Liver (tissue), 9 donors: ENCODE measurements around the gene MRAS. TPM values are rescaled to one million over a fixed set of nuclear protein-coding genes. Genes with fewer than 3 reads are reported as not detected.

Experiments
- DNase-seq: peaks from one replicate; pipeline ENCODE4 v3.0.0-alpha.2; 2017; ENCODE audit warnings: low spot score
- H3K27ac ChIP-seq, 2 donors: one replicate each; pipeline ENCODE4 v1.7.0; 2013; ENCODE audit warnings: inconsistent platforms in 2 of 2, low read length in 2 of 2, control low read depth in 1 of 2, low read depth in 1 of 2, mild to moderate bottlenecking in 1 of 2
- H3K27me3 ChIP-seq, 4 donors: one replicate each; pipeline versions ENCODE4 v1.6.1 to v1.7.0; 2013; ENCODE audit warnings: low read length in 3 of 4, inconsistent platforms in 1 of 4, mild to moderate bottlenecking in 1 of 4, moderate library complexity in 1 of 4; ENCODE audit not compliant: control insufficient read depth in 4 of 4, insufficient read depth in 4 of 4
- H3K36me3 ChIP-seq, 4 donors: one replicate each; pipeline versions ENCODE4 v1.6.1 to v1.7.0; 2013; ENCODE audit warnings: low read length in 3 of 4, mild to moderate bottlenecking in 3 of 4, low read depth in 1 of 4, moderate library complexity in 1 of 4; ENCODE audit not compliant: control insufficient read depth in 4 of 4, insufficient read depth in 3 of 4
- H3K4me1 ChIP-seq, 4 donors: one replicate each; pipeline versions ENCODE4 v1.6.1 to v1.7.0; 2013; ENCODE audit warnings: low read length in 3 of 4, mild to moderate bottlenecking in 3 of 4, moderate library complexity in 1 of 4; ENCODE audit not compliant: control insufficient read depth in 4 of 4, insufficient read depth in 4 of 4
- H3K4me3 ChIP-seq, 3 donors: one replicate each; pipeline versions ENCODE4 v1.6.1 to v1.7.0; 2013; ENCODE audit warnings: low read length in 3 of 3, control low read depth in 1 of 3, low read depth in 1 of 3, mild to moderate bottlenecking in 1 of 3
- H3K9ac ChIP-seq, 2 donors: one replicate each; pipeline ENCODE4 v1.7.0; 2013; ENCODE audit warnings: low read length in 2 of 2, mild to moderate bottlenecking in 2 of 2, moderate library complexity in 2 of 2, control low read depth in 1 of 2, low read depth in 1 of 2
- H3K9me3 ChIP-seq, 4 donors: one replicate each; pipeline versions ENCODE4 v1.6.1 to v1.7.0; 2013; ENCODE audit warnings: low read length in 3 of 4; ENCODE audit not compliant: control insufficient read depth in 4 of 4
- CTCF ChIP-seq: fragments of 150-350 bp; IDR thresholded peaks from 2 replicates; pipeline ENCODE4 v1.5.1; 2017; ENCODE audit warnings: improper control_type of control experiment, low read depth, low read length; ENCODE audit not compliant: missing input control
- FOXA1 ChIP-seq: IDR thresholded peaks from 2 replicates; pipeline ENCODE4 v1.6.1; 2016; ENCODE audit warnings: antibody characterized with exemption
- FOXA2 ChIP-seq: IDR thresholded peaks from 2 replicates; pipeline ENCODE4 v1.6.1; 2016; ENCODE audit warnings: antibody characterized with exemption
- GABPA ChIP-seq, 2 donors: IDR thresholded peaks in 1 of 2; conservative IDR thresholded peaks in 1 of 2; 2 replicates each; pipeline ENCODE4 v1.6.1; 2016; ENCODE audit warnings: antibody characterized with exemption in 2 of 2, mild to moderate bottlenecking in 1 of 2, moderate library complexity in 1 of 2
- HNF4A ChIP-seq, 2 donors: conservative IDR thresholded peaks; 2 replicates each; pipeline ENCODE4 v1.6.1; 2016; ENCODE audit warnings: antibody characterized with exemption in 2 of 2, mild to moderate bottlenecking in 2 of 2
- HNF4G ChIP-seq: IDR thresholded peaks from 2 replicates; pipeline ENCODE4 v1.6.1; 2016; ENCODE audit warnings: antibody characterized with exemption
- JUND ChIP-seq, 2 donors: IDR thresholded peaks; 2 replicates each; pipeline ENCODE4 v1.6.1; 2016; ENCODE audit warnings: antibody characterized with exemption in 2 of 2
- MAX ChIP-seq: IDR thresholded peaks from 2 replicates; pipeline ENCODE4 v1.6.1; 2016; ENCODE audit warnings: antibody characterized with exemption
- RAD21 ChIP-seq, 2 donors: IDR thresholded peaks; 2 replicates each; pipeline ENCODE4 v1.6.1; 2016; ENCODE audit warnings: antibody characterized with exemption in 2 of 2, mild to moderate bottlenecking in 2 of 2
- REST ChIP-seq: IDR thresholded peaks from 2 replicates; pipeline ENCODE4 v1.6.1; 2016; ENCODE audit warnings: antibody characterized with exemption, mild to moderate bottlenecking
- RXRA ChIP-seq, 2 donors: IDR thresholded peaks; 2 replicates each; pipeline ENCODE4 v1.6.1; 2017 to 2018; ENCODE audit warnings: antibody characterized with exemption in 2 of 2, mild to moderate bottlenecking in 1 of 2
- WGBS: extraction: QIAGEN DNeasy Blood & Tissue Kit; methylation state at CpG from one replicate; pipeline ENCODE4 v1.1.7; 2013; 5-methylcytosine and 5-hydroxymethylcytosine counted together
- polyA plus RNA-seq, 2 donors: library from polyadenylated mRNA; stranded (reverse) in 1 of 2; unstranded in 1 of 2; fragments of 200-250 nt in 1 of 2; fragments of >200 nt in 1 of 2; fragmentation: Nextera tagmentation in 1 of 2; extraction: Ambion mirVana in 1 of 2; gene quantifications; one replicate each; pipeline versions ENCODE4 v1.2.1 to v1.2.3, GENCODE V29; 2013 to 2015
- total RNA-seq, 2 donors: library from RNA; depleted of rRNA; stranded (reverse); fragments of >200 nt; gene quantifications; one replicate each; pipeline ENCODE4 v1.2.3, GENCODE V29; 2014
- donor health status: healthy.
- donor health status: healthy.
- donor health status: healthy.
- donor health status: healthy.
- donor health status: healthy.

The MRAS gene
- total and polyA plus RNA-seq, 4 donors, result 1.6 to 2.6 (median 1.9) TPM

- Histone ChIP-seq H3K4me3 (no peak overlapping the region), H3K9ac (no peak overlapping the region), H3K4me1 (peaks cover 10 to 23% (median 18%) of the 10 kb centered on the region in 4 donors), H3K27me3 (no peaks in the 10 kb centered on the region), H3K27ac (no peak overlapping the region), H3K9me3 (no peaks in the 10 kb centered on the region), H3K36me3 (no peaks in the 10 kb centered on the region)
- DNase-seq, result no peak
- no peak for TF ChIP-seq FOXA1
- TF ChIP-seq MAX, result no peak
- no peak for TF ChIP-seq HNF4A (conservative IDR thresholded peaks at IDR 0.05)
- no peak for TF ChIP-seq RXRA (IDR thresholded peaks at IDR 0.05)
- no peak for TF ChIP-seq HNF4G
- 93% methylated on average over 14 of the region's 14 CpGs for WGBS
Observed at GRCh38 chr3:138396752-138397410, 48.5 kb downstream of the MRAS start.

- DNase-seq, result no peak
- WGBS, result 90% methylated on average over 4 of the region's 4 CpGs
Observed at GRCh38 chr3:138397983-138398382, 49.6 kb downstream of the MRAS start.

GRCh38 chr3:138398791-138399575 lies 50.6 kb downstream of the MRAS start:
- Histone ChIP-seq H3K27ac (no peak overlapping the region), H3K36me3 (no peaks in the 10 kb centered on the region), H3K9ac (no peak overlapping the region), H3K27me3 (no peaks in the 10 kb centered on the region), H3K9me3 (no peaks in the 10 kb centered on the region), H3K4me3 (no peak overlapping the region), H3K4me1 (peaks cover 10 to 23% (median 18%) of the 10 kb centered on the region in 4 donors)
- no peak for DNase-seq
- no peak for TF ChIP-seq REST
- no peak for TF ChIP-seq GABPA (IDR thresholded peaks at IDR 0.05 in 1 of 2, conservative IDR thresholded peaks at IDR 0.05 in 1 of 2)
- peak in 1 of 2 donors; percentile 21 for TF ChIP-seq JUND (IDR thresholded peaks at IDR 0.05)
- peak; percentile 17 to 53 for TF ChIP-seq RXRA (IDR thresholded peaks at IDR 0.05)
- TF ChIP-seq FOXA2, result no peak
- TF ChIP-seq HNF4A (conservative IDR thresholded peaks at IDR 0.05), result peak in 1 of 2 donors; percentile 23
- no peak for TF ChIP-seq FOXA1
- WGBS, result 64% methylated on average over 11 of the region's 11 CpGs

More at GRCh38 chr3:138397983-138398382, 49.6 kb downstream of the MRAS start:
- no peak overlapping the region for H3K9ac ChIP-seq
- peaks cover 10 to 23% (median 18%) of the 10 kb centered on the region in 4 donors for H3K4me1 ChIP-seq
- H3K9me3 ChIP-seq, result no peaks in the 10 kb centered on the region
- no peak overlapping the region for H3K27ac ChIP-seq
- no peaks in the 10 kb centered on the region for H3K36me3 ChIP-seq
- H3K27me3 ChIP-seq, result no peaks in the 10 kb centered on the region
- no peak for TF ChIP-seq GABPA (IDR thresholded peaks at IDR 0.05 in 1 of 2, conservative IDR thresholded peaks at IDR 0.05 in 1 of 2)
- TF ChIP-seq CTCF, result peak; percentile 9
- peak; percentile 35 to 63 for TF ChIP-seq RAD21 (IDR thresholded peaks at IDR 0.05)
- no peak overlapping the region for H3K4me3 ChIP-seq
